ENCODE measurements around the gene PBLD.

PBLD gene

DNA sequence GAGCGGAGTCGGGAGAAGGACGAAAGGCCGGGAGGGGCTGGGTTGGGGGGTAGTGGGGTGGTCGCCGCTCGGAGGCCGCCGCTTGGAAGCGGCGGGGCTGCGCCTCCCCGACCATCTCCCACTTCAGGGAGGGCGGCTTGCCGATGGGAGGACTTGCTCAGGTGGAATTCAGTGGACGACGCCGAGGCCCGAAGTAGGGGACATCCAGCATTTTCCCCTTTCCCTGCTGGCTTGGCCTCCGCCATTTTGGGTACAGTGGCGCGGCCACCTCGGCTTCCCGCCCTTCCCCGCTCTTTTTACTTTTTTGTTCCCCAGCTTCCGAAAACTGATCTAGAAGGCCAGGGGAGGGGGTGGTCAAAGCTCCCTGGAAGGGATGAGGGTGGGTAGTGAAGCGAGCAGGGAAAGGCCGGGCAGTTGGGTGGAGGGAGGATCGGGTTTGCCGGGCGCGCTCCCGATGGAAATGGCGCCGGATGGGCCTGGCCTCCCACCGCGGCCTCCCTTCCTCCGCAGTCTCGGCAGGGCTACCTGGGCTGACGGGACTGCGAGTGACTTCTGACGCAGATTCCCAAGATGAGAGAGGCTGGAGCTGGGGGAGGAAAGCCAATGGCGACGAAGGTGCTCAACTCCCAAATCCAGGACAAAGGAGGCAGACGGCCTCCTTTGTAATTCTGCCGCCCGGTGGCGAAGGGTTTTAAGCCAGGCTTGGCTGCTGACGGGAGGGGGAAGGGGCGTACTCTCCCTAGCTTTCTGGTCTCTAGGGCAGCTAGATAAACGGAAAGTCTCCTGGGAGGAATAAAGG, at the start of gene PBLD:
TSS of gene PBLD (minus strand) at position 670 of the 799 bp plus-strand sequence. CDS start 26,084 bp downstream, outside the sequence.
- DNase-seq, result peak; percentile 90

- DNase-seq, result no peak
Measured at GRCh38 chr10:68371604-68372003, 38.9 kb upstream of the PBLD start.

DNA sequence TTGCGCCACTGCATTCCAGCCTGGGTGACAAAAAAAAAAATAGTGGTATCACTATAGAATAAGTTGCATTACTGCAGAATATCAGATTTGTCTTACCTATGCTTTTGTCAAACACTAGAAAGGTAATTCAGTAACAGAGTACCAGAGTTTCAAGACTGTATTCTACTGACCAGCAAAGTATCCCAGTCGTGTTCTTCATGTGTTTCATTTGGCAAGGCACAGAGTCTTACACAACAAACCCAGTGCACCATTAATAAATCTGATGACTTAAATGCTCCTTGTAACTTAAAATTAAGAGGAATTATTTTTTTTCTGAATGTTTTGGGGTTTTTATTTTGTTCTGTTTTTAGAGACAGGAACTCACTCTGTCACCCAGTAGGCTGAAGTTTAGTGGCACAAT, 34.4 kb upstream of the PBLD start:
- DNase-seq, result no peak

DNA sequence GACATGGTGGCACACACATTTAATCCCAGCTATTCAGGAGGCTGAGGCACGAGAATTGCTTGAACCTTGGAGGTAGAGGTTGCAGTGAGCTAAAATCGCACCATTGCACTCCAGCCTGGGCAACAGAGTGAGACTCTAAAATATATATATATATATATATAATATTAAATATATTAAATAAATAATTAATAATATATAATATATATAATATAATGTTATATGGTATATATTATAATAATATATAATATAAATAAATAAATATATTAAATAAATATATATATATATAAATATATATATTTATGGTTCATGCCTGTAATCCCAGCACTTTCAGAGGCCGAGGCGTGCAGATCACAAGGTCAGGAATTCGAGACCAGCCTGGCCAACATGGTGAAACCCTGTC, 33.9 kb upstream of the PBLD start:
- DNase-seq, result no peak

DNA sequence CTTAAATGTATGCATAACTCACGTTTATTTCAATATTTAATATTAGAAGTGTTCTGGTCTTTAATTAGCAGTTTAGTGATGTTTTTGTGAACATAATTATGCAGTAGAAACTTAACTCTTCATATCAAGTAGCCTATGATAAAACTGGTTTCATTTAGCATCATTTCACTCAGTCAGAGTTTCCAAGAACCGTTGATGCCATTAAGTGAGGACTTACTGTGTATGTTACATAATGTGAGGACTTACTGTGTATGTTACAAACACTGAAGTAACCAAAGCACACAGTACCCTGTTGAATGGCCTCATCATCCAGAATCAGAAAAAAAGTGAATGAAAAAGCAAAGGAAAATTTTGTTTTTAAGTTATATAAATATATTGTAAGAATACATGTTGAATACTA, 32.9 kb upstream of the PBLD start:
- DNase-seq, result no peak

GRCh38 chr10:68364101-68364886, 31.6 kb upstream of the PBLD start:
- peak; percentile 54 for DNase-seq

DNA sequence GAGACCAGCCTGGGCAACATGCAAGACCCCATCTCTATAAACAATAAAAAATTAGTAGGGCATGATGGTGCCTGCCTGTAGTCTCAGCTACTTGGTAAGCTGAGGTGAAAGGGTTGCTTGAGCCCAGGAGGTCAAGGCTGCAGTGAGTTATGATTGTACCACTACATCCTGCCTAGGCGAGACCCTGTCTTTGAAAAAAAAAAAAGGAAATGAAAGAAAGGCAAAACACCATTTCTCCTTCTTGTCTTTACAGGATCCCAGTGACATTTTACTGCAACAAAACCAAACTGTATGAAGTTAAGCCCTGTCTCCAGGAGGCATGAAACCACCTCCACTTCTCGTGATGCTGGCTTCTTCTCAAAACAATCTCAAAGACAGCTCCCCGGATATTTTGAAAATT, 29.9 kb upstream of the PBLD start:
- DNase-seq, result no peak

DNA sequence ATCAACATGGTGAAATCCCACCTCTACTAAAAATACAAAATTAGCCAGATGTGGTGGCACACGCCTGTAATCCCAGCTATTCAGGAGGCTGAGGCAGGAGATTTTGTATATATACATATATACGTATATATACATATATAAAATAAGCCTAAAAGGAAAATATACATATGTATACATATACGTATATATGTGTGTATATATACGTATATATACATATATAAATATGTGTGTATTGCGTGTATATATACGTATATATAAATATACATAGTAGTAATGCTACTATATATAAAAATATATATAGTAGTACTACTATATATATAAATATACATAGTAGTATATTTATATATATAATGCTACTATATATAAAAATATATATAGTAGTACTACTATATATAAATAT, 26.5 kb upstream of the PBLD start:
- no peak for DNase-seq

GRCh38 chr10:68353537-68353936, 20.8 kb upstream of the PBLD start:
- DNase-seq, result no peak

DNA sequence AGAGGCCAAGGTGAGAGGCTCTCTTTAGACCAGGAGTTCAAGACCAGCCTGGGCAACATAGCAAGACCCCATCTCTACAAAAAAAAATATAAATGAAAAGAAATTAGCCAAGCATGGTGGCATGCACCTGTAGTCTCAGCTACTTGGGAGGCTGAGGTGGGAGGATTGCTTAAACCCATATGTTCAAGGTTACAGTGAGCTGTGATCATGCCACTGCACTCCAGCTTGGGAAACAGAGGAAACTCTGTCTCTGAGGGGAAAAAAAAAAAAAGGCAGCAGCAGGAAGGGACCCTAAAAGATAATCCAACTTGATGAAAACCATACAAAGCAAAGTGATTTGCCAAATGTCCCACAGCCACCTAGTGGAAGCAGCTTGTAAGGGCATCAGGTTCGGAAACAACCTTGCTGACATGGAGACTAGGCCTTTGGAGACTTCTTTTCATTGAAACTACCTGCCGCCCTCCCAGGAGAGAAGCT, 15.6 kb upstream of the PBLD start:
- peak; percentile 74 for DNase-seq

DNA sequence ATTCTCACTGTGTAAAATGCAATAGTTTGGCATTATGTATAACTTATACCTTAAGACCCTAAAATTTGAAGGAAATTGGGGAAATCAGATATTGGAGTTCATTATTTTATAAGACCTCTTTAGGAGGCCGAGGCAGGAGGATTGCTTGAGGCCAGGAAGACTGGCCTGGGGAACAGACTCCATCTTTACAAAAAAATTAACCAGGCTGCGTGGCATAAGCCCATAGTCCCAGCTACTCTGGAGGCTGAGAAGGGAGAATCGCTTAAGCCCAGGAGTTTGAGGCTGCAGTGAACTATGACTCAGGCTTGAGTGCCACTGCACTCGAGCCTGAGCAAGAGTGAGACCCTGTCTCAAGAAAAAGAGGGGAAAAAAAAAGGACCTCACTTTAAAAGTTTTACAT, 14.0 kb upstream of the PBLD start:
- DNase-seq, result no peak

DNA sequence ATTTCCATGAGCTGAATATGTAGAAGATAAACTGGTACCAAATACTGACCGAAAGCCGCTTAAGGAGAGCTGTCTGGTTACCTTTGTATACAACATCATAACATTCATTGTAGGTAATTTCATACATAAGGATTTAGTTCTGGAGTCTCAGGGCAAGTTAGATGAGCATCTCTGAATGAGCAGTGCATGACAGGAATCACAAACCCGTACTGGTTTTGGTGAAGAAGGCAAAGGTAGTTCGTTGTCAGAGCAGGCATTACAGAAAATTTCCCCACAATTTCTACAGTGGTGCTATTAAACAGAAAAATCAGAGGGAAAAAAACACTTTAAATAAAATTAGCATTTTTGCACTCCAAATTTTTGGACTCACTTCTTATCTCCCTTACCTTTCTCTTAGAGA, 12.9 kb upstream of the PBLD start:
- no peak for DNase-seq

GRCh38 chr10:68342909-68343516, 10.3 kb upstream of the PBLD start:
- no peak for DNase-seq

DNA sequence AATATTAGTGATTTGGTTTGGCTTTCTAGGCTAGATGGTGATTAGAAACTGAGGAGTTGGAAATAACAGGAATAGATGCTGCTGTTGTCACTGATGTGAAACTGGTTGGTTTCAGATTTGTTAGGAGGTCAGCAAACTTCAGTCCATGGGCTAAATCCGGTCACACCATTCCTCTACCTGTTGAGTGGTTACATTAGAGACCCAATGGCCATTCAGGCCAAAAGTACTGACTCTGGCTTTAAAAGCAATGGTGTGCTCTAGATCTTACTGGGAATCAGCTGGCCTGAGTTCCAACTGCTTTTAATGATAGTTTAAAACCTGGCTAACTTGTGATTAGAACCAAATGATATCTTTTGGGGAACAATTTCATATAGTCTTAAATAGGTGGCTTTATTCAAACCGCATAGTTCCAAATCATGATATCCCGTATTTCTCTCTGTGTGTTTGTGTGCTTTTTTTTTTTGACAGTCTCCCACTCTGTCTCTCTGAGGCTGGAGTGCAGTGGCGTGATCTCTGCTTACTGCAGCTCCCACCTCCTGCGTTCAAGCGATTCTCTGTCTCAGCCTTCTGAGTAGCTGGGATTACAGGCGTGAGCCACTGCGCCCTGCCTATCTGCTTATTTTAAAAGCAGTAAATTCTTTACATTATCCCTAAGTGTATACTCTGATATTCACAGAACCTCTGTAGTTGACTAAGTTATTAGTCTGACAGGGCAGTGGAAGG, 7.8 kb upstream of the PBLD start:
- no peak for DNase-seq

GRCh38 chr10:68336754-68337351, 4.1 kb upstream of the PBLD start:
- no peak for DNase-seq

DNA sequence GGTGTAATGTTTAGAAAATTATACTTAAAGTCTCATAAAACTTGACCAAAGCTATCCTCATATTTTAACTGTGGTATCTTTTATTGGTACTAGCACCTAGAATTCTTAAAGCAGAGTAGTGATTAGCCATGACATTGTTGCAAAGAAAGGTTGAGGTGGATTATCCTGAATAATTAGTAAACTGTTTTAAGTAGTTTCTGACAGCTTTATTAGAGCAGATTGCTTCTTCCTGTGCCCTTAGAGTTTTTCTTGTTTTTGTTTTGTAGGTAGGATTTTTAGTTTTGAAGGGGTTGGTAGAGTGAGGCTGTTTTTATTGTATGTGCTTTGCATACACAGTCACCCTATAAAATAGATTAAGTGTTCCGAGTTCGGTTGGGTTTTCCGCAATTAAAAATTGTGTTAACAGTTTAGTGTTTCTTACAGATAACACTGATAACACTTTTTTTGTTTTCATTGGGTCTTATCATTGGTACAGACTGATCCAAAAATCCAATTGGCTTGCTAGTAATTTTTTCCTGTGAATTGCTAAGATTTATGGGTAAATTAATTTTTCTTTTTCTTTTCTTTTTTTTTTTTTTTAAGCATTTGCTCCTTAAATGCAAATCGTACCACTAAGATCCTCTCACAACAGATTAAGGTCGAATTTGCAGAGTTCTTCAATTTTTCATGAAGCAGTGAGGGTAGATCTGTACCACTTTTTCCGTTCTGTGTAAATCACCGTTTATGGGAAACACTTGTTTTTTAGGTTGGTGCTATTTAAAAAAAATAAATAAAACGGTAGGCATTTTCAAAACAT, 2.1 kb upstream of the PBLD start:
- DNase-seq, result no peak

DNA sequence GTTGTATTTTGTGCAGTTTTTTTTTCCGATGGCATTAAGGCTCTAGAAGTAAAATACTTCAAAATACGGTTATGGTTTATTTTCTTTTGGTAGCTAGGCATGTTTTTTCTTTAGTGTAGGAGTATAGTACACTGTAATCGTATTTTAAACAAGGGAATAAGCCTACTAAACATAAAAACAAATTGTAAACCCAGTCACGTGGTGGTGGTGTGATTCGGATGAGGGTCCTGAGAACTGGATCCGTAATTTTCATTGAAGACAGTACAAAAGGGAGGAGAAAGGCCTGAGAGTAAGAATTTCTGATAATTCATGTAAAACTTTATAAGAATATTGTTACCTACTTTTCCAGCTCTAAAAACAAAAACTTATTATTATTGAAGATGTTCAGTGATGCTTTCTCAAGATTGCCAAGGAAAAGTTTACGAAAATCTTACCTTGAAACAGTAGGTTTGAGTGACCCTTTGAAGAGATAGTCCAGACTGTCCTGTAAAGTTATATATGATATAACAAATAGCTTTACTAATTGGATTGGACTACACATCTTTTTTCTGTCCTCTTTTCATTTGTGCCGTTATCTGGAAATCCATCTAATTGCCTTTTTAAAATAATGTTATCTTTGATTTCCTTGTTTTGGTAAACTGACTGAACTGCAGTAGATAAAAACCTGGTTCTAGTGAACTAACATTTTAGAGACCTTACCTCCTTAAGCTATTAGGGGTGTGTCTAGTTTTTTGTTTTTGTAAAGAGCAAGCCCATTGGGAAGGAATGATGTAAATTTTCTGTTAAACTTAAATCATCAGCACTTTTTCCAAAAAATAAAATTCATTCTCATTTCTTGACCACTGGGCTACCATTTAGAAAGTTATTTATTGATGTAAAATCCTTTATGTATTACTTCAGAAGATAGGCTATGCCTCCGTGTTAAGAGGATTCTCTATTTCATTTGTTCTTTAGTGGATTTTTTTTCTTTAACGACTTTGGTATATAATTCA, 1.0 kb upstream of the PBLD start:
- DNase-seq, result no peak

DNA sequence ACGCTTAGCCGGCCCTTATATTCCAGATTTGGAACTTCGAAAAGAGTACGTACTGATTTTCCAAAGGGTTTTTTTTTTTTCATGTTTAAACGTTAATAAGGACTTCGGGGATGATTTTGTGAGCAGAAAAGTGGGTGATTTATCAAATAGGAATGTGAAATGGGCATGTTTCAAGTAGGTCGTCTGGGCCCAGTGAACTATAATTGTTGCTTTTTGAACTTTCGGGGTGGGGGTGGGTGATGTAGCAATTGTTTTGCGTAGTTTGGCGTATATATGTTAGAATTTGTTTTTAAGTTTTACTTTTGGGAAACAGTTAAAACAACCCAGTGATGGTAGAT, 299 bp upstream of the PBLD start:
- DNase-seq, result no peak

DNA sequence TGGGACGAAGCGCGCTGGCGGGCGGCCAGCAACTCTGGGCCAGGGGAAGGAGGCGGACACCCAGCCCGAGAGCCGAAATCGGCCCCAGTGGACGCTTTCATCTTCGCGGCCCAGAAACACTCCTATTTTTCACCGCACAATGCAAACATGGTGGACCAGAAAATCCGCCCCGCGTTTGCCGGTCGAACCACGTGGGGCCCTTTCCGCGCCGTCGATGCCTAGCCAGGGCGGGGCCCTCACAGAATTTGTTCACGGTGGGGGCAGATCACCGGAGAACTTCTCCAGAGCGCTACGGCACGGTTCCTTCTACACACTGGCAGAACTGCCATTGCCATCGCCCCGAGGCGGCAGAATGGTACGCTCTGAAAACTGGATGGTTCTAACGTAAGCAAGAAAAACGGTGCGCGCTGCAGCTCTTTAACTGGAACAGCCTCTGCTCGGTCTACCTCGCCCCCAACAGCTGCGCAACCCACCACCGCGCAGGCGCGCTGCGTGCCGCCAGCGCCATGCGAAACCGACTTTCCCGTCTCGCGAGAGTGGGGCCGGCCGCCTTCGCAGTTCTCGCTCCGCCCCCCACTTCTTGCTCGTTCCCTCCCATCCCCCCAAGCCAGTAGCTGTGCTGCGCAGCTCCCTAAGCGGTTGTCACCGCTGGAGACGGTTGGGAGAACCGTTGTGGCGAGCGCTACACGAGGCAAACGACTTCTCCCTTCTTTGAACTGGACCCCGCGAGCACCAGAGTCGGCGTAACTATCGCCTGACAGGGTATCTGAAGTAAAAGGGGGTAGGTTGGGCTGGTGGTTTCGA, 1.1 kb downstream of the PBLD start, which contains the start of gene HNRNPH3:
TSS of gene HNRNPH3 (plus strand) at position 610 of the 804 bp plus-strand sequence. CDS start 5,158 bp downstream, outside the sequence.
- DNase-seq, result peak; percentile 99
